Fibroblast of lung (primary cell): ENCODE data around the gene PCDH9. TPM values are rescaled to one million over a fixed set of nuclear protein-coding genes. Genes with fewer than 3 reads are reported as not detected.

Experiments used
- DNase-seq, 2 donors: peaks; one replicate each; pipeline versions ENCODE4 v3.0.0 to v3.0.0-alpha.2; 2010; ENCODE audit warnings: low read depth in 2 of 2
- H2AFZ ChIP-seq: 2 replicates; pipeline ENCODE4 v1.5.1; 2012; ENCODE audit warnings: low read length, control low read depth, inconsistent platforms
- H3K27ac ChIP-seq: 2 replicates; pipeline ENCODE4 v1.5.1; 2011; ENCODE audit warnings: low read length, control low read depth; ENCODE audit not compliant: insufficient read depth
- H3K27me3 ChIP-seq: 2 replicates; pipeline ENCODE4 v1.5.1; 2011; ENCODE audit warnings: mild to moderate bottlenecking, low read length; ENCODE audit not compliant: control insufficient read depth, insufficient read depth
- H3K36me3 ChIP-seq: 2 replicates; pipeline ENCODE4 v1.5.1; 2011; ENCODE audit warnings: low read length; ENCODE audit not compliant: control insufficient read depth, insufficient read depth
- H3K4me1 ChIP-seq: 2 replicates; pipeline ENCODE4 v1.5.1; 2011; ENCODE audit warnings: low read length; ENCODE audit not compliant: control insufficient read depth, insufficient read depth; ENCODE audit errors: extremely low read depth
- H3K4me2 ChIP-seq: 2 replicates; pipeline ENCODE4 v1.5.1; 2011; ENCODE audit warnings: low read length, control low read depth; ENCODE audit not compliant: insufficient read depth; ENCODE audit errors: extremely low read depth
- H3K4me3 ChIP-seq, 4 experiments: fragments of 200-600 bp in 1 of 4; sonication (generic) in 1 of 4; replicated peaks in 1 of 4; 2 replicates each; pipeline ENCODE4 v1.5.1; 2011 to 2016; ENCODE audit warnings: low read length in 4 of 4, low read depth in 3 of 4, mild to moderate bottlenecking in 3 of 4, control low read depth in 2 of 4, inconsistent platforms in 1 of 4, mixed read lengths in 1 of 4; ENCODE audit not compliant: insufficient read depth in 1 of 4; ENCODE audit errors: control extremely low read depth in 1 of 4
- H3K79me2 ChIP-seq: 2 replicates; pipeline ENCODE4 v1.5.1; 2012; ENCODE audit warnings: mild to moderate bottlenecking, low read length, inconsistent platforms; ENCODE audit not compliant: control insufficient read depth, insufficient read depth
- H3K9ac ChIP-seq: 2 replicates; pipeline ENCODE4 v1.5.1; 2011; ENCODE audit warnings: mild to moderate bottlenecking, low read length, control low read depth; ENCODE audit not compliant: insufficient read depth
- H3K9me3 ChIP-seq: 2 replicates; pipeline ENCODE4 v1.5.1; 2012; ENCODE audit warnings: low read depth, low read length; ENCODE audit not compliant: control insufficient read depth, insufficient read depth
- H4K20me1 ChIP-seq: 2 replicates; pipeline ENCODE4 v1.5.1; 2011; ENCODE audit warnings: low read length; ENCODE audit not compliant: control insufficient read depth, insufficient read depth; ENCODE audit errors: extremely low read depth
- EZH2 ChIP-seq: IDR thresholded peaks from 2 replicates; pipeline ENCODE4 v1.5.1; 2012; ENCODE audit warnings: low read length, control low read depth, mild to moderate bottlenecking; ENCODE audit errors: missing control alignments
- polyA plus RNA-seq, 2 donors: library from polyadenylated mRNA; depleted of rRNA in 1 of 2; stranded (reverse) in 1 of 2; unstranded in 1 of 2; fragments of >200 nt; gene quantifications; 2 replicates each; pipeline ENCODE4 v1.2.1, GENCODE V29; 2011 to 2012; ENCODE audit warnings: missing spikeins in 1 of 2
- total RNA-seq: library from RNA; depleted of rRNA; stranded (reverse); fragments of >200 nt; gene quantifications from 2 replicates; pipeline ENCODE4 v1.2.1, GENCODE V29; 2014
- TF ChIP-seq, protein P1 (sequence below), 2 donors: IDR thresholded peaks in 1 of 2; conservative IDR thresholded peaks in 1 of 2; 1 replicate in 1 of 2; 2 replicates in 1 of 2; pipeline ENCODE4 v1.5.1; 2011 to 2012; ENCODE audit warnings: low read length in 2 of 2, control low read depth in 1 of 2, inconsistent platforms in 1 of 2, low read depth in 1 of 2, mild to moderate bottlenecking in 1 of 2

PCDH9 gene
- total and polyA plus RNA-seq, 2 donors (not counting 1 experiment from before 2014, with no cell fraction given), result 0.50 to 0.67 TPM

DNA sequence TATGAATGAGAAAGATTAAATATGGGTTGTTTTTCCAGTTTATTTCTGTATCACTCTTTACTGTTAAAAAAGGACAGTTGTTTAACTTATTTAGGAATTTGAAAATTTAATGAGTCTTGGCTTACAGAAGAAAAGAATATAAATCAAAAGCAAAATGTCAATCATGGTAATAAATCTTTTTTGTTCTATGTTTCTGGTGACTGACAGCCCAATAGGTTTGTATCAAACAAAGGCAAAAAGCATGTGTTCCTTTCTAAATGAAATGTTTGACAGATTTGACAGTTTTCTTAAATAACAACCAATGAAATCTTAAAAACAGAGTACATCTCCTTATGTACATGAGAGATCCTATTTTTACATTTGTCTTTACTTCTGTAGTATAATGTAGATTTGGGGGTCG lies 11.0 kb downstream of the PCDH9 start:
- H3K4me2 ChIP-seq, result no peak overlapping the region
- DNase-seq, result no peak
- TF ChIP-seq EZH2, result no peak
- TF ChIP-seq, protein P1, sequence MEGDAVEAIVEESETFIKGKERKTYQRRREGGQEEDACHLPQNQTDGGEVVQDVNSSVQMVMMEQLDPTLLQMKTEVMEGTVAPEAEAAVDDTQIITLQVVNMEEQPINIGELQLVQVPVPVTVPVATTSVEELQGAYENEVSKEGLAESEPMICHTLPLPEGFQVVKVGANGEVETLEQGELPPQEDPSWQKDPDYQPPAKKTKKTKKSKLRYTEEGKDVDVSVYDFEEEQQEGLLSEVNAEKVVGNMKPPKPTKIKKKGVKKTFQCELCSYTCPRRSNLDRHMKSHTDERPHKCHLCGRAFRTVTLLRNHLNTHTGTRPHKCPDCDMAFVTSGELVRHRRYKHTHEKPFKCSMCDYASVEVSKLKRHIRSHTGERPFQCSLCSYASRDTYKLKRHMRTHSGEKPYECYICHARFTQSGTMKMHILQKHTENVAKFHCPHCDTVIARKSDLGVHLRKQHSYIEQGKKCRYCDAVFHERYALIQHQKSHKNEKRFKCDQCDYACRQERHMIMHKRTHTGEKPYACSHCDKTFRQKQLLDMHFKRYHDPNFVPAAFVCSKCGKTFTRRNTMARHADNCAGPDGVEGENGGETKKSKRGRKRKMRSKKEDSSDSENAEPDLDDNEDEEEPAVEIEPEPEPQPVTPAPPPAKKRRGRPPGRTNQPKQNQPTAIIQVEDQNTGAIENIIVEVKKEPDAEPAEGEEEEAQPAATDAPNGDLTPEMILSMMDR (conservative IDR thresholded peaks at IDR 0.05 in 1 of 2, IDR thresholded peaks at IDR 0.05 in 1 of 2; ENCODE audit: low read depth in 1 of 2, low read length in 2 of 2), result no peak
- no peaks in the 10 kb centered on the region for H3K79me2 ChIP-seq
- H4K20me1 ChIP-seq, result no peaks in the 10 kb centered on the region
- no peak overlapping the region for H3K27ac ChIP-seq
- no peaks in the 10 kb centered on the region for H3K9me3 ChIP-seq
- no peak overlapping the region for H2AFZ ChIP-seq
- no peak overlapping the region for H3K4me3 ChIP-seq
- H3K4me1 ChIP-seq, result no peaks in the 10 kb centered on the region
- no peaks in the 10 kb centered on the region for H3K27me3 ChIP-seq
- H3K36me3 ChIP-seq, result no peaks in the 10 kb centered on the region
- H3K9ac ChIP-seq, result no peak overlapping the region

DNA sequence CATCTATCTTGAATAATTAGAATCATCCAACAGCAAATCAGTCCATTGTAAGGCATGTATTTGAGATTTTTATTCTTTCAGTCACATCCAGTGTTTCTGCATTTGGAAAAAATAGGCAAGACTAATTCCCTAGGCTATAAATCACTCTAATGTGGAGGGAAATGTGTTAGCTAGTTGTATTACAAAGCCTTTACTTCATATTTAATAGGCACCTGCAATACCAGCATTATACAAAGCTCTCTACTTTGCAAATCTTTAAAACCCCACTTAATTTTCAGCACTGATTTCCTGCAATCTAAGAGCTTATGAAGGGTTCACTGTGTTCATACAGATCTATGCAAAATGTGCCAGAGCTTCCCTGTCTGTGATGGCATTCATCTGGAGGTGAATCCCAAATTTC lies 12.3 kb downstream of the PCDH9 start:
- Histone ChIP-seq H3K27me3 (no peaks in the 10 kb centered on the region), H3K4me1 (no peaks in the 10 kb centered on the region), H3K4me3 (no peak overlapping the region), H3K4me2 (no peak overlapping the region), H3K36me3 (no peaks in the 10 kb centered on the region), H3K27ac (no peak overlapping the region), H4K20me1 (no peaks in the 10 kb centered on the region), H3K79me2 (no peaks in the 10 kb centered on the region), H2AFZ (no peak overlapping the region), H3K9ac (no peak overlapping the region), H3K9me3 (no peaks in the 10 kb centered on the region)
- TF ChIP-seq, protein P1 (conservative IDR thresholded peaks at IDR 0.05 in 1 of 2, IDR thresholded peaks at IDR 0.05 in 1 of 2; ENCODE audit: low read depth in 1 of 2, low read length in 2 of 2), result no peak
- no peak for TF ChIP-seq EZH2
- no peak for DNase-seq

DNA sequence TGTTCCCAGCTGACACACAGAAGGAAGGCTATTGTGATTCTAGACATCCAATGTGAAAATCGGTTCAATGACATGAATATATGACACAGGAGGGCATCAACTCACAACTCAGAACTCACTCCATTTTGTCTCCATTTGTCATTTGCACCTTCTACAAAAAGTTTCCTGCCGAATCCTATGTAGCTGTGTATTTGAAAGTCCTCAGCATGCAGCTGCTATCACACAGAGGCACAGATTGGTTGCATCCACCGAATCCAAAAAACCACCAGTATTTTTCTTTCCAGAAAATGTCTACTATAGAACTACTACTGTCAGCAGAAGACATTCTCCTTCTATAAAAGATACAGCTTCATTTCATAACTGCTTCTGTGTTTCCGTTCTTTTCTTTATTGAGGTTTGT lies 13.3 kb downstream of the PCDH9 start:
- H3K79me2 ChIP-seq, result no peaks in the 10 kb centered on the region
- H3K27me3 ChIP-seq, result no peaks in the 10 kb centered on the region
- H4K20me1 ChIP-seq, result no peaks in the 10 kb centered on the region
- H3K4me1 ChIP-seq, result no peaks in the 10 kb centered on the region
- TF ChIP-seq, protein P1 (conservative IDR thresholded peaks at IDR 0.05 in 1 of 2, IDR thresholded peaks at IDR 0.05 in 1 of 2; ENCODE audit: low read depth in 1 of 2, low read length in 2 of 2), result no peak
- TF ChIP-seq EZH2, result no peak
- H3K4me3 ChIP-seq, result no peak overlapping the region
- no peak overlapping the region for H3K27ac ChIP-seq
- no peaks in the 10 kb centered on the region for H3K9me3 ChIP-seq
- no peak overlapping the region for H3K4me2 ChIP-seq
- no peaks in the 10 kb centered on the region for H3K36me3 ChIP-seq
- DNase-seq, result no peak
- no peak overlapping the region for H2AFZ ChIP-seq
- H3K9ac ChIP-seq, result no peak overlapping the region
